Smooth muscle cell (in vitro differentiated cells): ENCODE measurements around the gene MIPOL1. TPM values are rescaled to one million over a fixed set of nuclear protein-coding genes. Genes with fewer than 3 reads are reported as not detected.
"Not testable (repeated sequence)": the region's sequence is repeated elsewhere in the genome, so short reads cannot be mapped to it uniquely, and the experiment has no call there.

Experiments
- DNase-seq: peaks from one replicate; lab custom pipeline; 2025; ENCODE audit not compliant: unreplicated experiment; lab: John Stamatoyannopoulos, UW
- H2AFZ ChIP-seq: fragments of 200-600 bp; sonication (generic); 2 replicates; pipeline ENCODE4 v1.6.0; 2016; ENCODE audit warnings: antibody characterized with exemption, low read depth, mild to moderate bottlenecking
- H3F3A ChIP-seq: fragments of 200-600 bp; sonication (generic); 2 replicates; pipeline ENCODE4 v1.6.0; 2017; ENCODE audit warnings: antibody characterized with exemption, low read depth
- H3K27ac ChIP-seq: fragments of 200-600 bp; sonication (generic); 2 replicates; pipeline ENCODE4 v1.5.1; 2016; ENCODE audit warnings: low read depth, mild to moderate bottlenecking
- H3K27me3 ChIP-seq: fragments of 200-600 bp; sonication (generic); 2 replicates; pipeline ENCODE4 v1.6.1; 2016; ENCODE audit warnings: low read depth, mild to moderate bottlenecking
- H3K36me3 ChIP-seq: fragments of 200-600 bp; sonication (generic); 2 replicates; pipeline ENCODE4 v1.5.1; 2016; ENCODE audit warnings: low read depth
- H3K4me1 ChIP-seq: fragments of 200-600 bp; sonication (generic); 2 replicates; pipeline ENCODE4 v1.5.1; 2016; ENCODE audit warnings: low read depth
- H3K4me2 ChIP-seq: fragments of 200-600 bp; sonication (generic); 2 replicates; pipeline ENCODE4 v1.6.0; 2016; ENCODE audit warnings: mild to moderate bottlenecking
- H3K4me3 ChIP-seq: fragments of 200-600 bp; sonication (generic); 2 replicates; pipeline ENCODE4 v1.5.1; 2016; ENCODE audit warnings: mild to moderate bottlenecking
- H3K79me2 ChIP-seq: fragments of 200-600 bp; sonication (generic); 2 replicates; pipeline ENCODE4 v1.6.0; 2016; ENCODE audit warnings: low read depth, mild to moderate bottlenecking
- H3K9ac ChIP-seq: fragments of 200-600 bp; sonication (generic); 2 replicates; pipeline ENCODE4 v1.6.0; 2016; ENCODE audit warnings: low read depth
- H3K9me3 ChIP-seq: fragments of 200-600 bp; sonication (generic); replicated peaks from 2 replicates; pipeline ENCODE4 v1.5.1; 2016; ENCODE audit warnings: low read depth
- H4K20me1 ChIP-seq: fragments of 200-600 bp; sonication (generic); 2 replicates; pipeline ENCODE4 v1.6.0; 2016; ENCODE audit warnings: low read depth
- CTCF ChIP-seq: fragments of 200-600 bp; sonication (generic); IDR thresholded peaks from 2 replicates; pipeline ENCODE4 v1.5.1; 2017; ENCODE audit warnings: borderline replicate concordance, mild to moderate bottlenecking, antibody characterized with exemption; ENCODE audit not compliant: insufficient read depth, poor library complexity, severe bottlenecking
- WGBS: methylation state at CpG from one replicate; pipeline ENCODE4 v1.1.7; 2016; ENCODE audit warnings: low lambda C conversion rate; 5-methylcytosine and 5-hydroxymethylcytosine counted together
- polyA plus RNA-seq: library from polyadenylated mRNA; unstranded; fragments of >200 nt; fragmentation: Nextera tagmentation; extraction: Ambion mirVana; gene quantifications from 2 replicates; pipeline ENCODE4 v1.2.1, GENCODE V29; 2016
- total RNA-seq: library from RNA; depleted of rRNA; stranded (reverse); fragments of >200 nt; gene quantifications from 2 replicates; pipeline ENCODE4 v1.2.3, GENCODE V29; 2014

Gene MIPOL1
- total and polyA plus RNA-seq, 2 experiments from 2014 or later, result 3.2 to 5.1 TPM

- no peaks in the 10 kb centered on the region for H3K27me3 ChIP-seq
- no peak overlapping the region for H3K27ac ChIP-seq
- no peak overlapping the region for H3K4me2 ChIP-seq
- H3F3A ChIP-seq, result no peaks in the 10 kb centered on the region
- no peak overlapping the region for H2AFZ ChIP-seq
- H3K4me3 ChIP-seq, result no peak overlapping the region
- H3K4me1 ChIP-seq, result no peaks in the 10 kb centered on the region
- no peaks in the 10 kb centered on the region for H3K36me3 ChIP-seq
- TF ChIP-seq CTCF, result no peak
- H3K9ac ChIP-seq, result no peak overlapping the region
- no peak for DNase-seq
- H3K79me2 ChIP-seq, result no peaks in the 10 kb centered on the region
- 93% methylated on average over 3 of the region's 3 CpGs for WGBS
- H4K20me1 ChIP-seq, result no peaks in the 10 kb centered on the region
- H3K9me3 ChIP-seq, result no peaks in the 10 kb centered on the region
Observed at GRCh38 chr14:37234222-37234621, 36.5 kb downstream of the MIPOL1 start.

GRCh38 chr14:37236044-37236443, 38.3 kb downstream of the MIPOL1 start:
- not testable (repeated sequence) for H3K36me3 ChIP-seq, H4K20me1 ChIP-seq, H2AFZ ChIP-seq, H3K27me3 ChIP-seq, DNase-seq, H3F3A ChIP-seq, H3K4me1 ChIP-seq, H3K27ac ChIP-seq, H3K4me2 ChIP-seq, H3K4me3 ChIP-seq, H3K9me3 ChIP-seq, H3K9ac ChIP-seq, H3K79me2 ChIP-seq
- WGBS, result 57% methylated on average over 4 of the region's 4 CpGs

GRCh38 chr14:37237094-37237493, 39.4 kb downstream of the MIPOL1 start:
- DNase-seq, result no peak
- TF ChIP-seq CTCF, result no peak
- H3K27ac ChIP-seq, result no peak overlapping the region

GRCh38 chr14:37237735-37238200, 40.0 kb downstream of the MIPOL1 start:
- 88% methylated on average over 5 of the region's 5 CpGs for WGBS
- Histone ChIP-seq H3K9me3 (no peaks in the 10 kb centered on the region), H3K4me3 (no peak overlapping the region)

More at GRCh38 chr14:37237094-37237493, 39.4 kb downstream of the MIPOL1 start:
- Histone ChIP-seq H3K27me3 (no peaks in the 10 kb centered on the region), H3K4me1 (no peaks in the 10 kb centered on the region), H3K36me3 (no peaks in the 10 kb centered on the region), H2AFZ (no peak overlapping the region), H3K4me3 (no peak overlapping the region), H4K20me1 (no peaks in the 10 kb centered on the region), H3K9me3 (no peaks in the 10 kb centered on the region), H3K79me2 (no peaks in the 10 kb centered on the region), H3F3A (no peaks in the 10 kb centered on the region), H3K9ac (no peak overlapping the region), H3K4me2 (no peak overlapping the region)

More at GRCh38 chr14:37237735-37238200, 40.0 kb downstream of the MIPOL1 start:
- H3K36me3 ChIP-seq, result no peaks in the 10 kb centered on the region
- H3K27me3 ChIP-seq, result no peaks in the 10 kb centered on the region
- no peaks in the 10 kb centered on the region for H3K79me2 ChIP-seq
- no peak for DNase-seq
- no peak overlapping the region for H3K27ac ChIP-seq
- H3K4me2 ChIP-seq, result no peak overlapping the region
- no peaks in the 10 kb centered on the region for H3K4me1 ChIP-seq
- H3F3A ChIP-seq, result no peaks in the 10 kb centered on the region
- H2AFZ ChIP-seq, result no peak overlapping the region
- H3K9ac ChIP-seq, result no peak overlapping the region
- no peaks in the 10 kb centered on the region for H4K20me1 ChIP-seq
- no peak for TF ChIP-seq CTCF
